ENCODE results near the gene DOCK4.

Gene DOCK4

GRCh38 chr7:112047421-112047820, 158.8 kb downstream of the DOCK4 start:
- H3K4me3 ChIP-seq (ENCODE audit: low read depth, low read length) = no peak overlapping the region
- no peak overlapping the region for H3K27ac ChIP-seq (ENCODE audit: low read depth, low read length)
- no peaks in the 10 kb centered on the region for H3K9me3 ChIP-seq (ENCODE audit: control insufficient read depth, insufficient read depth, low read length)
- H3K4me1 ChIP-seq (ENCODE audit: control insufficient read depth, insufficient read depth, low read length) = no peaks in the 10 kb centered on the region
- no peaks in the 10 kb centered on the region for H3K27me3 ChIP-seq (ENCODE audit: control insufficient read depth, insufficient read depth, low read length)
- no peaks in the 10 kb centered on the region for H3K36me3 ChIP-seq (ENCODE audit: control insufficient read depth, insufficient read depth, low read length)
- H3K9ac ChIP-seq (ENCODE audit: low read depth, low read length) = no peak overlapping the region

DNA sequence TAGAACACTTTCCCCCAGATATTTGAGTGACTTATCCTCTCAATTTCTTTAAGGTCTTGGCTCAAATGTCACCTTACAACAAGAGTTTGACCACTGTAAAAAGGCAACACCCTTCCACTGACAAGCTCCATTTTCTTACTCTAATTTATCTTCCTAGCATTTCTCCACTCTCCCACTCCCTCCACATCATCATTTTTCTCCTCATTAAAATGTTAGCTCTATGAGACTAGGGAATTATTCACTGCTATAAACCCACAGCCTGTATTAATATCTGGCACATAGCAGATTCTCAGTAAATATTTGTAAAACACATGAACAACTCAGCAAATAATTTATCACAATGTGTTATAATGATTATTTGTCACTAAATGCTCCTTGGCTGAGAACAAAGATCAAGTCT, 161.0 kb downstream of the DOCK4 start:
- Histone ChIP-seq H3K9me3 (ENCODE audit: control insufficient read depth, insufficient read depth, low read length) (no peaks in the 10 kb centered on the region), H3K4me1 (ENCODE audit: control insufficient read depth, insufficient read depth, low read length) (no peaks in the 10 kb centered on the region), H3K27ac (ENCODE audit: low read depth, low read length) (no peak overlapping the region), H3K9ac (ENCODE audit: low read depth, low read length) (no peak overlapping the region), H3K4me3 (ENCODE audit: low read depth, low read length) (no peak overlapping the region), H3K36me3 (ENCODE audit: control insufficient read depth, insufficient read depth, low read length) (no peaks in the 10 kb centered on the region), H3K27me3 (ENCODE audit: control insufficient read depth, insufficient read depth, low read length) (no peaks in the 10 kb centered on the region)

DNA sequence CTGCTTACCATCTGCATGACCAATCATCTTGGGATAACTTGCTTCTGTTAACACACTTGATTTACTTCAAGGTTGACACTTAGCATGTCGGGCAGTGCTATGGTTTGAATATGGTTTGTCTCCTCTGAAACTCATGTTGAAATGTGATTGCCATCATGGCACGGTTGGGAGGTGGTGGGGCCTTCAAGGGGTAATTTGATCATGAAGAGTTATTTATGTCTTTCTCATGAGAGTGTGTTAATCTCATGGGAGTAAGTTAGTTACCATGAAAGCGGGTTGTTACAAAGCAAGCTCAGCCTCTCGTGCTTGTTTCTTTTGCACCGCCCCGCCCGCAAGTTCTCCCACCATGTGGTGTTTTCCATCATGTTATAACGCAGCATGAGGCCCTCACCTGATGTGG, 163.6 kb downstream of the DOCK4 start:
- no peaks in the 10 kb centered on the region for H3K4me1 ChIP-seq (ENCODE audit: control insufficient read depth, insufficient read depth, low read length)
- H3K9me3 ChIP-seq (ENCODE audit: control insufficient read depth, insufficient read depth, low read length) = no peaks in the 10 kb centered on the region
- no peaks in the 10 kb centered on the region for H3K36me3 ChIP-seq (ENCODE audit: control insufficient read depth, insufficient read depth, low read length)
- H3K4me3 ChIP-seq (ENCODE audit: low read depth, low read length) = no peak overlapping the region
- H3K9ac ChIP-seq (ENCODE audit: low read depth, low read length) = no peak overlapping the region
- H3K27me3 ChIP-seq (ENCODE audit: control insufficient read depth, insufficient read depth, low read length) = no peaks in the 10 kb centered on the region
- no peak overlapping the region for H3K27ac ChIP-seq (ENCODE audit: low read depth, low read length)

DNA sequence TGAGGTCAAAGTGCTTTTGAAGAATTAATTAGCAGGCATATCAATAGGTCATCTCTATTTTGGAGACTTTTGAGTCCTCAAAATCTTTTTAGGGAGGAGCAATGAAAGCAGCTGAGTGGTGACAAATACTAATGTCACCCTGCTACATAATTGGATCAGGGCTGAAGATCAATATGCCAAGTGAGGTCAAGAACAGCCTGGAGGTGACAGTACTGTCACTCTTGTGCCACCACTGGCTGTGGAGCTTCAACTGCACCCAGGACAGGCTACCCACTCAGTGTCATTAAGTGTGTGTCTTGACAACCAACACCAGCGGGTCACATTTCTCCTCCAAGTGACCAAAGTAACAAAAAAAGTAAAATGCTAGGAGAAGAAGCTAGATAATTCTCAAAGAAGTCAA, 167.8 kb downstream of the DOCK4 start:
- no peak overlapping the region for H3K9ac ChIP-seq (ENCODE audit: low read depth, low read length)

GRCh38 chr7:112036071-112036470, 170.1 kb downstream of the DOCK4 start:
- Histone ChIP-seq H3K9me3 (ENCODE audit: control insufficient read depth, insufficient read depth, low read length) (no peaks in the 10 kb centered on the region), H3K4me1 (ENCODE audit: control insufficient read depth, insufficient read depth, low read length) (peaks cover 31% of the 10 kb centered on the region), H3K4me3 (ENCODE audit: low read depth, low read length) (no peak overlapping the region), H3K27ac (ENCODE audit: low read depth, low read length) (no peak overlapping the region), H3K36me3 (ENCODE audit: control insufficient read depth, insufficient read depth, low read length) (no peaks in the 10 kb centered on the region), H3K27me3 (ENCODE audit: control insufficient read depth, insufficient read depth, low read length) (no peaks in the 10 kb centered on the region), H3K9ac (ENCODE audit: low read depth, low read length) (no peak overlapping the region)

More for the DNA sequence above, 167.8 kb downstream of the DOCK4 start:
- Histone ChIP-seq H3K27me3 (ENCODE audit: control insufficient read depth, insufficient read depth, low read length) (no peaks in the 10 kb centered on the region), H3K4me1 (ENCODE audit: control insufficient read depth, insufficient read depth, low read length) (peaks cover 16% of the 10 kb centered on the region), H3K36me3 (ENCODE audit: control insufficient read depth, insufficient read depth, low read length) (no peaks in the 10 kb centered on the region), H3K27ac (ENCODE audit: low read depth, low read length) (no peak overlapping the region), H3K4me3 (ENCODE audit: low read depth, low read length) (no peak overlapping the region), H3K9me3 (ENCODE audit: control insufficient read depth, insufficient read depth, low read length) (no peaks in the 10 kb centered on the region)

DNA sequence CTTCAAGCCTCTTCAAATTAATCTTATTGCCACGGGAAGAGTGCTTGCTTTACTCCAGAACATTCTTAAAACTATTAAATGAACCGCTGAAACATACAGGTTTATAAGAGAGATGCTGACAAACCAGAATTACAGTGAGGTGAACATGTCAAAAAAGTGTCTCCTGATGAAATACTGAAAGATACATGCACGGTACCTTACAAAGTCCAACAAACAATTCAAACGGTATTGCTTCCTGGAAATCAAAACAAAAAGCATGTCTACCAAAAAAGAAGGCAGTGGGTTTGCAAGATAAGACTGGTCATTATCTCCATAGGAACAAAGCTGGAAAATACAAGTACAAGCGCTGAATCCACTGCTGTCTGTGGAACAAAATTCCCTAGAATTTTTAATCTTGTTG, 174.5 kb downstream of the DOCK4 start:
- H3K27ac ChIP-seq (ENCODE audit: low read depth, low read length) = no peak overlapping the region
- H3K27me3 ChIP-seq (ENCODE audit: control insufficient read depth, insufficient read depth, low read length) = no peaks in the 10 kb centered on the region
- H3K4me1 ChIP-seq (ENCODE audit: control insufficient read depth, insufficient read depth, low read length) = peaks cover 48% of the 10 kb centered on the region
- no peak overlapping the region for H3K4me3 ChIP-seq (ENCODE audit: low read depth, low read length)
- no peaks in the 10 kb centered on the region for H3K36me3 ChIP-seq (ENCODE audit: control insufficient read depth, insufficient read depth, low read length)
- H3K9me3 ChIP-seq (ENCODE audit: control insufficient read depth, insufficient read depth, low read length) = no peaks in the 10 kb centered on the region
- no peak overlapping the region for H3K9ac ChIP-seq (ENCODE audit: low read depth, low read length)

DNA sequence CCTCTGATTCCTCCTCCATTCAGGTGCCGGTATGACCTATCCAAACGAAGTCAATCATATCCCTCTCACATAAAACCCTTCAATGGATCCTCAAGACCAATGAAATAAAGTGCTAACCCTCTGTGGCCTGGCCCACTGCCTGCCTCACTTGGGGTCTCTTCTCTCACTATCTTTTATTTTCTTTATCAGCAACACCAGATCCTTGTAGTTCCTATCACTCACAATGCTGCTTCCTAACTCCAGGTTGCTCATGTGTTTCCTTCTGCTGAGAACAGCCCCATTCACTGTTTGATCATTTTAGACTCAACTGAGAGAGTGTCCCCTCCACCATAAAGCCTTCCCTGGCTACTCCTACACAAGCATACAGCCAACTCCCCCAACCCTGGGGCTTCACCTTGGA, 180.6 kb downstream of the DOCK4 start:
- Histone ChIP-seq H3K27ac (ENCODE audit: low read depth, low read length) (no peak overlapping the region), H3K27me3 (ENCODE audit: control insufficient read depth, insufficient read depth, low read length) (no peaks in the 10 kb centered on the region), H3K9me3 (ENCODE audit: control insufficient read depth, insufficient read depth, low read length) (no peaks in the 10 kb centered on the region), H3K4me3 (ENCODE audit: low read depth, low read length) (no peak overlapping the region), H3K4me1 (ENCODE audit: control insufficient read depth, insufficient read depth, low read length) (peaks cover 21% of the 10 kb centered on the region), H3K9ac (ENCODE audit: low read depth, low read length) (no peak overlapping the region), H3K36me3 (ENCODE audit: control insufficient read depth, insufficient read depth, low read length) (no peaks in the 10 kb centered on the region)

DNA sequence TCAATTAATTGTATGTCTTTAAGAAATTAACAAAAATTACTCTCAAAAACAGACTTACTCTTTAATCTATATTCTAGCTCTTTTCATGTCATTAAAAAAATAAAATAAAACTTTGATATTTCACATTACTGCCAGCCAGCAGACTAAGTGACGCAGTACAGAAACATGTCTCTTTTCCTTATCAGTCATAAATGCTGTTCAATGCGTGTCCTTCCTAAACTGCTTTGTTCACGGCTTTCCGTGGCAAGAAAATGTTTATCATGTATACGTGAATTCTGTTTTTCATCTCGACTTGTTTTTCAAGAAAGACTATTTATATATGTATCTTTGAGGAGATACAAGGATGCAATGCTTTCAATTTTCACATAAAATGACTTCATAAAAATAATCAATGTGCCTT, 182.4 kb downstream of the DOCK4 start:
- Histone ChIP-seq H3K9ac (ENCODE audit: low read depth, low read length) (no peak overlapping the region), H3K4me1 (ENCODE audit: control insufficient read depth, insufficient read depth, low read length) (peaks cover 11% of the 10 kb centered on the region), H3K9me3 (ENCODE audit: control insufficient read depth, insufficient read depth, low read length) (no peaks in the 10 kb centered on the region), H3K4me3 (ENCODE audit: low read depth, low read length) (no peak overlapping the region), H3K36me3 (ENCODE audit: control insufficient read depth, insufficient read depth, low read length) (no peaks in the 10 kb centered on the region), H3K27me3 (ENCODE audit: control insufficient read depth, insufficient read depth, low read length) (no peaks in the 10 kb centered on the region), H3K27ac (ENCODE audit: low read depth, low read length) (no peak overlapping the region)

DNA sequence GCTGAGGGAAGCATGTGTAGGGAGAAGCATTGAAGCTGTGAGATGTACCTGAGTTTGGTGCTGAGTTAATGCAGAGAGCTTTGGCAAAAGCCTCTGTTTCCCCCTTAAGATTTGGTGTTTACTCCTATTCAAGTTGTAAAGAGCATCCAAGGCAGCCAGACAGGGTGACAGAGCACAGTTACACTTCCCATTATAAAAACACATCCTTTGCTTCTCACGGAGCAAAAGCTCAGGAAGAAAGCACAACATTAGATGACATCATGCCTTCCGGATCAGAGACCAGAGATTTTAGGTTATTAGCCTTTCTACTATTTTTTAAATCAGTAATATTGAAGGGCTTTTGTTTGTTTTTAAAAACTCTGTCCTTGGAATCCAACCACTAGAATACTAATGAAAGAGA, 182.9 kb downstream of the DOCK4 start:
- H3K27ac ChIP-seq (ENCODE audit: low read depth, low read length) = no peak overlapping the region
- H3K27me3 ChIP-seq (ENCODE audit: control insufficient read depth, insufficient read depth, low read length) = no peaks in the 10 kb centered on the region
- H3K9me3 ChIP-seq (ENCODE audit: control insufficient read depth, insufficient read depth, low read length) = no peaks in the 10 kb centered on the region
- no peak overlapping the region for H3K4me3 ChIP-seq (ENCODE audit: low read depth, low read length)
- no peak overlapping the region for H3K9ac ChIP-seq (ENCODE audit: low read depth, low read length)
- no peaks in the 10 kb centered on the region for H3K36me3 ChIP-seq (ENCODE audit: control insufficient read depth, insufficient read depth, low read length)
- peaks cover 11% of the 10 kb centered on the region for H3K4me1 ChIP-seq (ENCODE audit: control insufficient read depth, insufficient read depth, low read length)

DNA sequence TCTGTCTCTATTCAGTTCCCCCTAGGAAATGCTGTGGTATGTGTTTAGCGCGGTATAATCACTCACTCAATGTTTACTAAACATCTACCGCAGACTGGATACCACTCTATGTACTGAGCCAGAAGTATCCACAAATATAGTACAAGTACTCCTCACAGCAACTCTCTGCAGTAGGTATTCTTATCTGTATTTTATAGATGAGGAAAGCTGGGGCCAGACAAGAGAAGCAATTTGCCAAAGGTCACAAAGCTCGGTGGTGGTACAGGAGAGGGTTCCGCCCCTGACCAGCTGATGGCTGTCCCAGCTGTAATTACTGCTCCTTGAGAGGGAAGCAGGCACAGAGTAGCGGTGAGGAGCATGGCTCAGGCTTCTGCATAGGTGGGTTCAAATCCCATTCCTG, 184.1 kb downstream of the DOCK4 start:
- Histone ChIP-seq H3K9ac (ENCODE audit: low read depth, low read length) (no peak overlapping the region), H3K27ac (ENCODE audit: low read depth, low read length) (no peak overlapping the region), H3K36me3 (ENCODE audit: control insufficient read depth, insufficient read depth, low read length) (no peaks in the 10 kb centered on the region), H3K4me3 (ENCODE audit: low read depth, low read length) (no peak overlapping the region), H3K27me3 (ENCODE audit: control insufficient read depth, insufficient read depth, low read length) (no peaks in the 10 kb centered on the region), H3K9me3 (ENCODE audit: control insufficient read depth, insufficient read depth, low read length) (no peaks in the 10 kb centered on the region), H3K4me1 (ENCODE audit: control insufficient read depth, insufficient read depth, low read length) (0 out of 2 replicates have a peak, but pooled peaks cover 4% of the 10 kb centered on the region)

DNA sequence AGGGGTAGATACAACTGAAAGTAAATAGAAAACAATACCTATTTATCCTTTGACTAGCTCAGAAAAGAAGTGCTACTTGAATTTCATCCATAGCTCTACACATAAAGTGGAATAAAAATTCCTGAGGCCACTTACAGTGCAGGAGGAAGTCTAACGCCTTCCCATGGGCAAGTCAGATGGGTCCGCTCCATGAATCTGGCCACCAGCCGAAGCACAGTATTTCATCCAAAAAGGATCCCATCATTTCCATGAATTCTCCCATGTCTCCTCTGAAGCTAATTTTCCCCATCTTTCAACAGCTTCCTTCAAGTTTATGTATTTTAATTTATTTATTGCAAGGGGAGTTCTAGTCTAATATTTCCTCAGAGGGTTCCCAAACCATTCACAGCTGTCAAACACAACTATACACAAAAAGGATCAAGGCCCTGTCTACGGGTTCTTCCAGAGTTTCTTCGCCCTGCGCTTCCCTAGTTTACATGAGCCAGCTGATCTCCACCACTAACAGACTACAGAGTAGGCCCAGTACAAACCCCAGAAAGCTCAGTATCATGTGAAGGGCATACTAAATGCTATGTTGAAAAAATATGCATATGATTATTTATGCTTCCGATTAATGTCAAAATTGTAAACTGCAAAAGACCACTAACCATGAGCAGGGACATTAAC, 184.7 kb downstream of the DOCK4 start:
- Histone ChIP-seq H3K36me3 (ENCODE audit: control insufficient read depth, insufficient read depth, low read length) (no peaks in the 10 kb centered on the region), H3K4me3 (ENCODE audit: low read depth, low read length) (no peak overlapping the region), H3K27me3 (ENCODE audit: control insufficient read depth, insufficient read depth, low read length) (no peaks in the 10 kb centered on the region), H3K27ac (ENCODE audit: low read depth, low read length) (no peak overlapping the region), H3K9me3 (ENCODE audit: control insufficient read depth, insufficient read depth, low read length) (no peaks in the 10 kb centered on the region), H3K9ac (ENCODE audit: low read depth, low read length) (no peak overlapping the region), H3K4me1 (ENCODE audit: control insufficient read depth, insufficient read depth, low read length) (0 out of 2 replicates have a peak, but pooled peaks cover 4% of the 10 kb centered on the region)
